ENCODE results near the gene FCRL6.

FCRL6 gene

GRCh38 chr1:159823406-159823805 lies 21.2 kb downstream of the FCRL6 start:
- H3K9me2 ChIP-seq (replicated peaks; ENCODE audit: control insufficient read depth, low read length): no peaks in the 10 kb centered on the region

GRCh38 chr1:159825564-159825963 lies 23.4 kb downstream of the FCRL6 start:
- H3K9me2 ChIP-seq (replicated peaks; ENCODE audit: control insufficient read depth, low read length): no peaks in the 10 kb centered on the region
- no peaks in the 10 kb centered on the region for H4K20me1 ChIP-seq (ENCODE audit: control insufficient read depth, insufficient read depth, low read depth, low read length)
- TF ChIP-seq EZH2phosphoT487 (IDR thresholded peaks at IDR 0.05; ENCODE audit: borderline replicate concordance, low read length) (no peak), CTCF (IDR thresholded peaks at IDR 0.05; ENCODE audit: low read depth, low read length, poor library complexity, severe bottlenecking) (no peak)
- H3K9me3 ChIP-seq (ENCODE audit: control insufficient read depth, insufficient read depth, low read length): no peaks in the 10 kb centered on the region
- H3K4me1 ChIP-seq (ENCODE audit: control insufficient read depth, low read length): no peaks in the 10 kb centered on the region
- H3K4me3 ChIP-seq (ENCODE audit: low read length): no peak overlapping the region
- no peaks in the 10 kb centered on the region for H3F3A ChIP-seq (ENCODE audit: control insufficient read depth, insufficient read depth)
- H3K27me3 ChIP-seq (ENCODE audit: control insufficient read depth, low read length): peaks cover 5% of the 10 kb centered on the region; the same call in 1 of the 2 replicates
- no peaks in the 10 kb centered on the region for H3K79me2 ChIP-seq (ENCODE audit: control insufficient read depth, low read length)
- H3K27ac ChIP-seq (ENCODE audit: low read depth, low read length): no peak overlapping the region
- no peak overlapping the region for H3K4me2 ChIP-seq (ENCODE audit: low read length)
- no peaks in the 10 kb centered on the region for H3K36me3 ChIP-seq (ENCODE audit: control insufficient read depth, low read length)

More at GRCh38 chr1:159823406-159823805, 21.2 kb downstream of the FCRL6 start:
- Histone ChIP-seq H3F3A (ENCODE audit: control insufficient read depth, insufficient read depth) (no peaks in the 10 kb centered on the region), H3K27ac (ENCODE audit: low read depth, low read length) (no peak overlapping the region), H3K4me1 (ENCODE audit: control insufficient read depth, low read length) (no peaks in the 10 kb centered on the region), H3K27me3 (ENCODE audit: control insufficient read depth, low read length) (peaks cover 9% of the 10 kb centered on the region; the same call in 1 of the 2 replicates), H3K79me2 (ENCODE audit: control insufficient read depth, low read length) (no peaks in the 10 kb centered on the region), H3K36me3 (ENCODE audit: control insufficient read depth, low read length) (no peaks in the 10 kb centered on the region), H3K4me3 (ENCODE audit: low read length) (no peak overlapping the region), H4K20me1 (ENCODE audit: control insufficient read depth, insufficient read depth, low read depth, low read length) (no peaks in the 10 kb centered on the region), H3K4me2 (ENCODE audit: low read length) (no peak overlapping the region), H3K9me3 (ENCODE audit: control insufficient read depth, insufficient read depth, low read length) (no peaks in the 10 kb centered on the region)
- TF ChIP-seq CTCF (IDR thresholded peaks at IDR 0.05; ENCODE audit: low read depth, low read length, poor library complexity, severe bottlenecking) (no peak), EZH2phosphoT487 (IDR thresholded peaks at IDR 0.05; ENCODE audit: borderline replicate concordance, low read length) (no peak)

DNA sequence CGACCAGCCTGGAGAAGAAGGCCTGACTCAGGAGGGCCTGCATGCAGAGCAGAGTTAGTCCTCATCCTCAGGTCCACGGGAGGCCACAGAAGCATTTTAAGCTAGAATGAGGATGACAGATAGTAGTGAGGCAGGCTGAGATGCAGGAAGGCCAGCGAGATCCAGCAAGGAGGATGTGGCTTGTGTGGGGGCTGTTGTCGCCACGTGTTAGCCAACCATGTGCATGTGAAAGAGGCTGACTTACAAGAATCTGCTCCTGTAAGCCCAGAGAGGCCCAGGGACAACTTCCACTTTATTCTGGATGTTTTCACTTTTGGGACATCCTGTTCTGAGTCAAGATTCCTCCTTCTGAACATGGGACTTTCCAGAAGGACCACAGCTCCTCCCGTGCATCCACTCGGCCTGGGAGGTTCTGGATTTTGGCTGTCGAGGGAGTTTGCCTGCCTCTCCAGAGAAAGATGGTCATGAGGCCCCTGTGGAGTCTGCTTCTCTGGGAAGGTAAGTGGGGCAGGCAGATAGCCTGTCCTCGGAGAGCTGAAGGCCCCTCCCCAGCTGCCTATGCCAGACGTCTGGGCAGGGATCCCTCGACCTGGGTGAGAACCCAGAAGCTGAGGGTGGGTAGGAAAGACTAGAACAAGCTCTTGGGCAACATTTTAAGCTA lies 24.4 kb downstream of the FCRL6 start, which contains the start of gene SLAMF8:
SLAMF8 (plus strand) TSS at position 433 of the 661 bp plus-strand sequence; CDS start at position 459, 26 bp downstream.
- Histone ChIP-seq H3K27me3 (ENCODE audit: control insufficient read depth, low read length) (peaks cover 5% of the 10 kb centered on the region; the same call in 1 of the 2 replicates), H3K9me2 (replicated peaks; ENCODE audit: control insufficient read depth, low read length) (no peaks in the 10 kb centered on the region), H3K4me3 (ENCODE audit: low read length) (no peak within 1 kb of the TSS), H3K27ac (ENCODE audit: low read depth, low read length) (no peak within 1 kb of the TSS), H3K79me2 (ENCODE audit: control insufficient read depth, low read length) (no peaks in the 10 kb centered on the region), H4K20me1 (ENCODE audit: control insufficient read depth, insufficient read depth, low read depth, low read length) (no peaks in the 10 kb centered on the region), H3K36me3 (ENCODE audit: control insufficient read depth, low read length) (no peaks in the 10 kb centered on the region), H3K4me2 (ENCODE audit: low read length) (no peak within 1 kb of the TSS), H3F3A (ENCODE audit: control insufficient read depth, insufficient read depth) (no peaks in the 10 kb centered on the region), H3K4me1 (ENCODE audit: control insufficient read depth, low read length) (no peaks in the 10 kb centered on the region), H3K9me3 (ENCODE audit: control insufficient read depth, insufficient read depth, low read length) (no peaks in the 10 kb centered on the region)
- TF ChIP-seq CTCF (IDR thresholded peaks at IDR 0.05; ENCODE audit: low read depth, low read length, poor library complexity, severe bottlenecking) (no peak), EZH2phosphoT487 (IDR thresholded peaks at IDR 0.05; ENCODE audit: borderline replicate concordance, low read length) (no peak)
